DMS153 treated with DMSO at 0.1 percent for 48 hours (cell line): ENCODE data around the gene ATPAF2.

ENCODE experiments used
- DNase-seq: peaks from one replicate; lab custom pipeline; 2025; ENCODE audit not compliant: unreplicated experiment; lab: John Stamatoyannopoulos, UW

Gene ATPAF2

DNA sequence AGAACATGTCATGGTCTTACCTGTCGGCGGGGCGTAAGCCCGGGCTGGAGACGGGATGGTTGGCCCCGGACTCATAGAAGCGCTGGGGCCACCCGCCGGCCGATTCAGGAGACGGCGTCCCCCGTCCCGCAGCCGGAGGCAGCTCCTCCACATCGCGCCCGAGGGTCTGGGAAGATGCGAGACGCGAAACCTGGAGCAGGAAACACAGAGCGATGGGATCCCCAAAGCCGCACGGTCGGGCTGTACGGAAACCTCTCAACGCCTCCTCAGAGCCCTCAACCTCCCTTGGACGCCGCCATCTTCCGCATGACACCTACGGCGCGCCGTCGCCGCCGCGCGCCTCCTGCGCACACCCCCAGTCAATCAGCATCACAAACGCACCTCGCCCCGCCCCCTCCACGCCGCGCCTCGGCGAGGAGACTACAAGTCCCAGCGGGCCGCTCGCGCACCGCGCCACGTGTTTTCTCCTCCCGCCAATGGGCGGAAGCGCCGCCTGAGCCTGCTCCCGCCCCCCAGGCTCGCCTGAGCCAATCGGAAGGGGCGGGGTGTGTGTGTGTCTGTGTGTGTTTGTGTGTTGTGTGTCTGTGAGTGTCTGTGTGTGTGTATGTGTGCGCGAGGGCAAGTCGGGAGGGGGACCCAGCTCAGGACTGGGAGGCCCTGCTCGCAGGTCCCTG lies at the start of gene ATPAF2, which contains the start of gene GID4:
ATPAF2 (minus strand) TSS at position 308 of the 674 bp plus-strand sequence; CDS start at position 153, 155 bp downstream.
GID4 (plus strand) TSS at position 548 of the 674 bp plus-strand sequence; CDS start at position 605, 57 bp downstream.
- DNase-seq, result peak; percentile 66

DNA sequence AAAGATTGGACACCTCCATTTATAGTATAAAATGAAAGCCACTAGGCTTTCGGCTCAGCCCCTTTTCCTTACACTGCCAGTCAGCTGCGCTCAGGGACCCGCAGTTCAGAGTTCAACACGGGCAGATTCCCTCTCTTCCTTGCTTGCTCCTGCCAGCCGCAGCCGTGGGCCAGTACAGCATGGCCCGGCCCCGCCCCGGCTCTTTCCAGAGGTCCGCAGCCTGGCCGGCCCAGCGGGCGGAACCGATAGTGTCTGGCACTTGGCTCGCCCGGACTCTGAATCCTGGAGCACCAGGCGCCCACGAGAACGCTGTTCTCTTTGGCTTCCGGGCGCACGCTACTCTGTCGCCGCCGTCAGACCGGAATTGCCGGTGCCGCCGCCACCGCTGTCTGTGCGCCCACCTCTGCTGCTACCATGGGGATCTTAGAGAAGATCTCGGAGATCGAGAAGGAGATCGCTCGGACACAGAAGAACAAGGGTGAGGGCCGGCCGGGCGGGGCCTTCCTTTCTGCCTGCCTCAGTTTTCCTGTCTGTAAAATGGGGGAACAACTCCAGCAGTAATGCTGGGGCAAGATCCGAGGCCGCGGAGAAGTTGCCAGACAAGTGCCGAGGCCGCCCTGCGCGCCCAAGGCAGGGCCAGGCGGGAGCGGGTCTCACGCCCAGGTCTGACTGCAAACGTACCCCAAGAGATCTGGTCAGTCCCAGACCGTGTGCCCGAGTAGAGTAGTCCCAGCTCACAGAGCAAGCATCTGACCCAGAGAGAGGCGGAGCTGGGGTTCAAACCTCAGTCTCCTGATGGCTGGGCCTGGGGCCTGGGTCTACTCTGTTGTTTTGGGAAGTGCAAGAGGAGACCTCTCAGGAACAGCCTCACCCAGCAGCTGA lies 48.9 kb upstream of the ATPAF2 start, which contains the start of gene DRG2:
DRG2 (plus strand) TSS at position 339 of the 882 bp plus-strand sequence; CDS start at position 415, 76 bp downstream.
- DNase-seq, result peak; percentile 2

DNA sequence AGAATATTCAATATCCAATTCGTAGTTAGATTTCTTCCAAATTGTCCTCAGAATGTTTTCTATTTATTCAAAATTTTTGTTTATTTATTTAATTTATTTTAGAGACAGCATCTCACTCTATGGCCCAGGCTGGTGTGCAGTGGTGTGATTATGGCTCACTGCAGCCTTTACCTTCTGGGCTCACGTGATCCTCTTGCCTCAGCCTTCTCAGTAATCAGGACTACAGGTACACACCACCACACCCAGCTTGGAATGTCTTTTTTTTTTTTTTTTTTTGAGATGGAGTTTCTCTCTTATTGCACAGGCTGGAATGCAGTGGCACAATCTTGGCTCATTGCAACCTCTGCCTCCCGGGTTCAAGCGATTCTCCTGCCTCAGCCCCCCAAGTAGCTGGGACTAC lies 45.3 kb upstream of the ATPAF2 start:
- no peak for DNase-seq

DNA sequence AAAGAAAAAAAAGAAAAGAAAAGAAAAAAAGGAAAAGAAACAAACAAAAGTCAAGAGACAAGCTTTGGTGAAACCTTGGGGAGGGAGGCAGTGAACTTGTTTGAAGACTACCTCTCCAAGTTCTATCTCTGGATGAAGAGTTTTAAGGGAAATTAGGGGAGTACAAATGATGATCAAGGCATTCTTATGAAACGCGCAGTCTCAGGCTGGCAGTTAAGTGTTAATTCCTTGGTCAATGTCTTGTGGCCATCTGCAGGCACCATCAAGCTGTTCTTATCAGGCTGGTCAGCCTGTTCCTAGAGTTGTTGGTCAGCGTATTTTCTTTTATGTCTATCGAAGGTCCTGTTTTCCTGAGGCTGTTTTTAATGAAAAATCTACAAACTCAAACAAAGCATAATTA lies 40.6 kb upstream of the ATPAF2 start:
- DNase-seq, result no peak

DNA sequence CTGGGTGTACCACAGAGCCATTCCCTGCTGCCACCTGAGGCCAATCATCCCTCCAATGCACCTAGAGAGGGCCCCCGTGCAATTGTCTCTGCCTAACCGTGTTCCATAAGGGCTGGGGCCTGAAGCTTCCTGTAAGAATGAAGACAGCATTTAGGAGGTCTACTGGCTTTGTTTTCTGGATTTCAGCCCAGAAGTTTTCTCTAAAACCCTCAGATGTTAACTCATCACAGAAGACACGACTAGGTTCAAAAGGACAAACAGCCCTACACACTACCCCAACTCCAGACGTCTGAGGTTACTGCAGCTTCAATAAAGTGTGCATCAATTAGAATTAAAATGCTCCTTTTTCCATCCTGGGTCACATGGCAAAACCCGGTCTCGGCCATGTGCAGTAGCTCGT lies 38.0 kb upstream of the ATPAF2 start:
- DNase-seq, result no peak

DNA sequence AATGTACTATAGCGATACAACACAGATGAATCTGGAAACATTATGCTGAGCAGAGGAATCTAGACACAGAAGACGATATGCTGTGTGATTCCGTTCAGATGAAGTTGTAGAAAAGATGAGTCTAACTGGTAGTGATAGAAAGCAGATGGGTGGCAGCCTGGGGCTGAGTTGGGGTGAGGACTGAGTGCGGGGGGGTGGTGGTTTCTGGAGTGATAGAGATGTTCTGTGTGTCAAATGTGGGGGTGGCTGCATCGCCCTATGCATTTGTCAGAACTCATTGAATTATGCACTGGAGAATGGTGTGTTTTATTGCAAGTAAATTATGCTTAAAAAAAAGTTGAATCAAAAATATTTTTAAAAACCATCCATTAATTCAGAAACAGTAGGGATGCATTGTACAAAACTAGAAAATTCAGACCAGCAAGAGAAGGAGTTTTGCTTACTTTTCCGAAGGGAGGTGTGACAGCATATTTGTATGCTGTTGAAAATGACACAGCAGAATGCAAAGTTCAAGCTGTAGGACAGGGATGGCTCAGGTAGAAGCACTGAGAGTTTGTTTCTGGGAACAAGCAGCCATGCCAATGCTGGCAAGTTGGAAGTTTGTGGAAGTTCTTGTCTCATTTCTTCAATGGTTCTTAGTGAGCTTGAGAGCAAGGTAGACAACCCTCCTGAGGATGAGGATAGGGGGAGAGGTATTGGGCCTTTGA lies 35.8 kb upstream of the ATPAF2 start:
- DNase-seq, result no peak

DNA sequence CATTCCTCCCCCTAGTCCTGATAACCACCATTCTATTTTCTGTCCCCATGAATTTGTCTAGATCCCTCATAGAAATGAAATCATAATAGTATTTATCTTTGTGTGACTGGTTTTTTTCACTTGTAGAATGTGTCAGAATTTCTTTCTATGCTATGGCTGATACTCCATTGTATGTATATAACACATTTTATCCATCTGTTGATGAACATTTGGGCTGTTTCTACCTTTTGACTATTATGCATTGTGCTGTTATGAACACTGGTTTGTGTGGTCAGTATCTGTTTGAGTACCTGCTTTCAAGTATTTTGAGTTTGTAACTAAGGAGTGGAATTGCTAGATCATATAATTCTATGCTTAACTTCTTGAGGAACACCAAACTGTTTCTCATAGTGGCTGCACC lies 32.8 kb upstream of the ATPAF2 start:
- no peak for DNase-seq

DNA sequence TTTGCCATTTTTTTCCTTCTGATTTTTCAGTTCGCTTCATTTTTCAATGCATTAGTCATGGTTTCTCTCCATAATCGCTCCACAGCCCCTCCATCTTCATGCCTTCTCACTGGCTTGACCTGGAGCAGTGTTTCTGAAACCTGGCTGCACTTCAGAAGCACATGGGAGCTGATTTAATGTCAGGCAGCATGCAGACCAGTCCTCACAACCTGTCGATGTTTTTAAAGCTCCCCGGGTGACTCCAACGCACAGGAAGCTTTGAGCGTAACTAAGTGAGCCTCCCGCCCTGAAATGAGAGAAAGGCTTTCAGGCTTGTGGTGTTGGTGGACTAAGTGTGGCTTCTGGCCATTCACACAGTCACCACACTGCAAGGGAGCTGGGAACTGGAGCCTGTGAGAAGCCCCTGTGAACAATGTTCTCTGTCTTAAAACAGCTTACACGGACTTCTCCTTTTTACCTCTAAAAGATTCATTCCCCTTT lies 31.9 kb upstream of the ATPAF2 start:
- DNase-seq, result no peak

DNA sequence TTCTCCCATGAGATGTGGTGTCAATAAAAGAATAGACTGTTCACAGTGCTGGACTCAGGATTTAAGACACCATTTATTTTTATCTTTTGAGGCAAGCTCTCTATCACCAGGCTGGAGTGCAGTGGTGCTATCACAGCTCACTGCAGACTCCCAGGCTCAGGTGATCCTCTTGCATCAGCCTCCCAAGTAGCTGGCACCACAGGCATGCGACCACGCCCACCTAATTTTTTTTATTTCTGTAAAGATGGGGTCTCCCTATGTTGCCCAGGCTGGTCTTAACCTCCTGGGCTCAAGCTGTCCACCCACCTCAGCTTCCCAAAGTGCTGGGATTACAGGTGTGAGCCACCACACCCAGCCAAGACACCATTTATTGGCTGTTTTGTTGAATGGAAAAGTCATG lies 30.1 kb upstream of the ATPAF2 start:
- DNase-seq, result no peak

DNA sequence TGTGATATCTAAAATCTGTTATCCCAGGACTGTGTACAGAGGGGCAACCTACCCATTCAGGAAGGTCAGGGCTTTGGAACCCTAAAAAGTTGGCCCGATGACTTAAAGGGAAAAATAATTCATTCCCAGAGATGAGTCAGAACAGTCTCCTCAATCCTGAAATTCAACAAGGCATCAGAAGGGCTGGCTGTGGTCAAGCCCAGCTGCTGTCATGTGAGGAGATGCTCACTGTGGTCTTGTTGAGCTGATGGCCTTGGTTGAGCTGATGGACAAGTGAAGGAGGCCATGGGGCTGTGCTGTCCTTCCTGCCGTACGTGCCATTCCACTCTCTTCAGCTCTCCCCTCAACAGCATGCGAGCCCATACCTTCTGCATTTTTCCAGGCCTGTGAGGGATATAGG lies 27.9 kb upstream of the ATPAF2 start:
- DNase-seq, result no peak

DNA sequence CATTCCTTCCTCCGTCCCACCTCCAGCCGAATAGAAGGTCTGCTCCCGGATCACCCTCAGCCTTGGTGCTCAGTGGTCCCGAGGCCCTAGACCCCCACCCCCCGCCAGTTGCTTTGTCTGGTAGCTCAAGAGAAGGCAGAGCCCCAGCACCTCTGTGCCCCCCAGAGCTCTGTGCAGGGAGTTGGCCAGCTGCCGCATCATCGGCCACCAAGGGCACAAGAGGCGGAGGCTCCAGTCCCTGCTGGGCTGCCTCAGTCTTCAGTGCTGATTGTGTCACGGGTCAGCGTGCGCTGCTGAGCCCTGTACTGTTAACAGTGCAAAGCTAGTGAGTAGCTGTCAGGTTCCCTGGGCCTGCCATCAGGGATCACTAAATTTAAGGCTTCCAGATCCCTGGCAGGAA lies 26.6 kb upstream of the ATPAF2 start:
- DNase-seq, result no peak

DNA sequence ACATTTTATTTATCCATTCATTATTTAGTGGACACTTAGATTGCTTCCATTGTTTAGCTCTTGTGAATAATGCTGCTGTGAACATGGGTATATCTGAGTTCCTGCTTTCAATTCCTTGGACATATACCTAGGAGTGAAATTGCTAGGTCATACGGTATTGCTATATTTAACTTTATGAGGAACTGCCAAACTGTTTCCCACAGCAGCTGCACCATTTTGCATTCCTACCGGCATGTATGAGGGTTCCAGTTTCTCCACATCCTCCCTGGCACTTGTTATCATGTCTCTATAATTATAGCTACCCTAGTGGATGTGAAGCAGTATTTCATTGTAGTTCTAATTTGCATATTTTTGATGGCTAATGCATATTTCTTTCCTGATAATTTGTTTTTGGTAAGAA lies 25.1 kb upstream of the ATPAF2 start:
- no peak for DNase-seq

DNA sequence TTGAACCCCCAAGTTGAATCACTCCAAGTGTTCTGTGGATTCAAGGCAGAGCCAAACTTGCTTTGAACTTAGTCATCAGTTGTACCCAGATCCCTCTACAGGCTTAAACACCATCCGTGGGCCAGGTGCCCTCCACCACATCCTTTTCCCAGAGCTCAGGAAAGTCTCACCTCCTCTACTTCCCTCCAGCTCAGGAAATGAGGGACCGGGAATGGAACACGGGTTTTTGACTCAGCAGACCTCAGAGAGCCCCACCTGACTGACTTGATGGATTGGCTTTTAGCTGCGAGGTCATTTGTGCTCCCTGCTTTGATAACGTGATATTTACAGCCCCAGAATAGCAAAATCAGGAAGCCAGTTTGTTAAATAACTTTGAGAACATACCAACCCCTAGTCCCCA lies 20.3 kb upstream of the ATPAF2 start:
- DNase-seq, result no peak

DNA sequence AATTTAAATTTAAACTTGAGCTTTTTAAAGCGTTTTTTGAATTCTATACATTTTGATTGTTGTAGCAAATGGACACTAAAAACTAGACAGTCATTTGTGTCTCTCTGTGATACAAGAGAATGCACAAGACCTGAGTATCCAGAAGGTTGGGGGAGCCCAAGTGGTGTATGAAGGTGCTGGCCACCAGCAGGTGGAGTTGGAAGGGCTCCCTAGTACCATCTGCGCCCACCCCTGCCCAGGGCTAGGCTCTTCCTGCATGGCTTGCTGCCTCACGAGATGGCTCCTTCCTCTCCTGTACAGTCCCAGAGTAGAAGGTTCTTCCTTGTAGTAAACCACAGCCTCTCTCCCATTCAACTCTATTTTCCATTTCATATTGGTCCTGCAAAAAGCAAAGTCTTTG lies 17.2 kb upstream of the ATPAF2 start:
- DNase-seq, result no peak

DNA sequence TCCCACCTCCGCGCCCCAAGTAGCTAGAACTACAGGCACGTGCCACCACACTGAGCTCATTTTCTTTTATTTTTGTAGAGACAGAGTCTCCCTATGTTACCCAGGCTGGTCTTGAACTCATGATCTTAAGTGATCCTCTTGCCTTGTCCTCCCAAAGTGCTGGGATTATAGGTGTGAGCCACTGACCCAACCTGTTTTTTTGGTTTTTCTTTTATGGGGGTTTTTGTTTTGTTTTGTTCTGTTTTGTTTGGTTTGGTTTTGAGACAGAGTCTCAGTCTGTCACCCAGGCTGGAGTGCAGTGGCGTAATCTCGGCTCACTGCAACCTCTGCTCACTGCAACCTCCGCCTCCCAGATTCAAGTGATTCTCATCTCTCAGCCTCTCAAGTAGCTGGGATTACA lies 16.6 kb upstream of the ATPAF2 start:
- no peak for DNase-seq

DNA sequence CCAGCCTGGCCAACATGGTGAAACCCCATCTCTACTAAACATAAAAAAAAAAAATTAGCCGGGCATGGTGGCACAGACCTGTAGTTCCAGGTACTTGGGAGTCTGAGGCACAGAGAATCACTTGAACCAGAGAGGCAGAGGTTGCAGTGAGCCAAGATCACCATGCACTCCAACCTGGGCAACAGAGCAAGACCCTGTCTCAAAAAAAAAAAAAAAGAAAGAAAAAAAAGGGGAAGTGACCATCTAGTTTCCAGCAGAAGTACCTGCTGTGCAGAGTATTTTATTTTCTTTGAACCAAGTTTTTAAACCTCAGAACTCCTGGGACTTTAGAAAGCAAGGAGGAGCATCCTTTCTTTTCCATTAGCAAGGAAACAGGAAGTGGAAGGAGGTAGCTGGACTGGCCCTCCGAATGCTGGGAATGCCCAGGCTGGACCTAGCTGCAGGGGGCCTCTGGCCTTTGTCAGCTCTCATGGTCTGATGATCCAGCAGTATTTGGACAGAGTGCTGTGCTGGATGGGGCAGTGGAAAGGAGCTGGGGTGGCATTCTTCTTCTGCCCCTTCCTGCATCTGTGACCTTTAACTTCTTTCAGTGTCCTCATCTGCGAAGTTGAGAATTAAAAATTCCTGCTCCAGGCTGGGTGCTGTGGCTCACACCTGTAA lies 6.9 kb upstream of the ATPAF2 start:
- no peak for DNase-seq

DNA sequence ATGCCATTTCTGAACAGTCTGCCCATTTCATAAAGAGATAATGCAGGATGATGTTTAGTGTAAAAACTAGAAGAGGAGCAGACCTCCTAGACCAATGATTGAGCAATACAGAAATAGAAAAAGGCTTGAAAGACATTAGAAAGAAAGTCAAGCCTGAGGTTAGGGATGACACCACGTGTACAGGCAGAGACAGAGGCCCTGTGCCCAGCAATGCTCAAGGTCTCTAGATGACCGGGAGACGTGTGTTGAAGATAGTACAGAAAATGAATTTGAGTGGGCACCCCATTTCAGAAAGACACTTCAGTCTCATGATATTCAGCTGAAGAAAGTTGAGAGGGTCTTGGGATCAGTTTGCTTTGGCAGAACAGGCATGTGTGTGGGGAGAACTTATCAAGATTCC lies 5.6 kb upstream of the ATPAF2 start:
- DNase-seq, result no peak

DNA sequence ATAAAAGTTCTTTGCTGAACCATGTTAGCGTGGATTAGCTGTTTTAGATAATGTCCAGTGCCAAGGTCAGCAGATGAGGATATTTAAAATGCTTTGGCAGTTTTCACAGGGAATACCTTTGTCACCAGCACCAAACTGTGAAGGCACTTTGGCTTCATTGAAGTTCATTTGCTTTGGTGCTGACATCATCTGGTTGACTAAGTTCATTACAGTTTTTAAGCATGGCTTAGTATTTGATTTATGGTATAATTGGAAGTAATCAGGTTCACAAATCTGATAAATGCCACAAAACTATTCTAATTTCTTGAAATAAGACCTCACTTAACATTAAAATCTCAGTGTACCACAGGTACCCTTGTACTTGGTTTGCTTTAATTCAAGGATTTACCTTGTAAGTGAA lies 4.5 kb upstream of the ATPAF2 start:
- no peak for DNase-seq

DNA sequence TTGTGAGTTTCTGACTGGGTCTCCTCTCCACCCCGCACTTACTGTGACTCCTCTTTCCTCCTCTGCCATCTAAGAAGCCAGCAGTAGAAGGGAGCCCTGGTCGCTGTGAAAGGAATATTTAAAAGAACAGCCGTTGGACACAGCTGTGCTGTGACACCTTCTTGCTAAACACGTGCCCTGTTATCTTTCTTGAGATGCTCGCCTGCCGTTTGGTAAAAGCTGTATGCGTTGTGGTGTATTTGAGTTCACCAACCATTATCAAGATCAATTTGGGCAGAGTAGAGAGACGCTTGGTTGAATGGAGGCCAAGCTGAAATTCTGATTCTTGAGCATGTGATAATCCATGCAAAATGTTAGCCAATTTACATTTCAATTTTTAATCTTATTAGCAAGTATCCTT lies 4.0 kb upstream of the ATPAF2 start:
- no peak for DNase-seq

DNA sequence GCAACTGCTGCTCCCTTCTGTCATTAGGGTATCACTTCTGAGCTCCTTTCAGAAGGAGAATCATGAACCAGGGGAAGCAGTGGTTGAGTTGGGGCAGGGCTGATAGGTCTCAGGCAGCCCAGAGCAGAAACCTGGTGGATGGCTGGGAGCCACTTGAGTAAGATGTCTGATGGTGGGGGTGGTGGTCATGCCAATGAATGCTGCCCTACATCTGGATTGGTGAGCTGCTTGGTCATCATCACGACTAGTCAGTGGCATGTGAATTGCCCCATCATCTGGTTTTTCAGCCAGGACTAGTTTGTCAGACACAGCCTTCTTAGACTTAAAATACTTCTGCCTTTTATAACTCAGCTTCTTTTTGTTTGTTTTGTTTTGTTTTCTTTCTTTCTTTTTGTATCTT lies 2.8 kb upstream of the ATPAF2 start:
- no peak for DNase-seq

DNA sequence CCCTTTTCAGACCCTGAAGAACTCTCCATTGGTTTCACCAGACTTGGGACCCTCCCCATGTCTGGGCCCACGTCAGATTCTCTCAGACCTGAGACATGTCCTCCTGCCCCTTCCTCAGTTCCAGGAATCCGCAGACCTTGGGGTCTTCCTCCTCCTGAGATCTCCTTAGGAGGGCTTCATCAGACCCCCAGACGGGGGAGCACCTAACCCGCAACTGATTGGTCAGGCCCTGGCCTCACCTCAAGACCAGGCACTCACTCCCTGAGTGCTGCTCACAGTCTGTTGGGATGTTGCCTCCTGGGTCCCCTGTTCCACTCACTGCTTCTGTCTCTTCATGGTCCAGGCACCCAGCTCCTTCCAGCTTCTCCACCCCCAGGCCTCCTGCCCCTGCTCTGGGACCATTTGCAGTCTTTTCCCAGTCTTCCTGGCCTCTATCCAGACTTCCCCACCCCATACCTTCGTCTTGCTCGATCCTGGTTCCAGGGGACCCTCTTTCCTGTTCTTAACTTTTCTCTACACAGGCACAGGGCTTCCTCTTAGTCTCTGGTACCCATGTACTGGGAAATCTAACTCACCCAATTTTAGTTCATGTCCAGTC lies 1.4 kb upstream of the ATPAF2 start:
- no peak for DNase-seq
